Measurements from ENCODE around the gene SLC29A1. TPM values are rescaled to one million over a fixed set of nuclear protein-coding genes. Genes with fewer than 3 reads are reported as not detected.

SLC29A1 gene
- total and polyA plus RNA-seq, 9 of the 15 experiments (the other 6 are each of a cell fraction or from before 2014, with no cell fraction given), result 18.9 to 170 (median 57.7) TPM

- no peak for TF ChIP-seq ZNF408 (CRISPR knock-in tag; IDR thresholded peaks at IDR 0.05; ENCODE audit: low read depth)
- no peak for TF ChIP-seq TSHZ1 (CRISPR knock-in tag; IDR thresholded peaks at IDR 0.05)
- no peak; the same call in 1 of the 2 replicates for TF ChIP-seq TFAP4 (CRISPR knock-in tag; IDR thresholded peaks at IDR 0.05; ENCODE audit: borderline replicate concordance)
- TF ChIP-seq TAF1 (IDR thresholded peaks at IDR 0.05; ENCODE audit: control insufficient read depth, extremely low read depth, insufficient read depth, low read length, severe bottlenecking), result peak; percentile 100
- no peak for TF ChIP-seq ZBTB1 (CRISPR knock-in tag; IDR thresholded peaks at IDR 0.05; ENCODE audit: borderline replicate concordance, low read depth)
- TF ChIP-seq MCM3 (IDR thresholded peaks at IDR 0.05), result no peak
- peak; percentile 78; the same call in 1 of the 2 replicates for TF ChIP-seq THAP12 (CRISPR knock-in tag; IDR thresholded peaks at IDR 0.05)
- 0 out of 2 replicates have a peak, but pooled peaks have one; percentile 36 for TF ChIP-seq KHSRP (IDR thresholded peaks at IDR 0.05)
- no peak for TF ChIP-seq DDX20 (tag; IDR thresholded peaks at IDR 0.05; ENCODE audit: low read depth)
- no peak for TF ChIP-seq RAD51 (IDR thresholded peaks at IDR 0.05; ENCODE audit: borderline replicate concordance, low read depth)
- peak; percentile 100 for TF ChIP-seq BRD4 (IDR thresholded peaks at IDR 0.05)
- TF ChIP-seq E2F1 (CRISPR knock-in tag; IDR thresholded peaks at IDR 0.05), result peak; percentile 90
- TF ChIP-seq GATAD2A (IDR thresholded peaks at IDR 0.05), result 0 out of 2 replicates have a peak, but pooled peaks have one; percentile 30
- peak; percentile 65 for TF ChIP-seq HES1 (IDR thresholded peaks at IDR 0.05; ENCODE audit: low read depth)
- TF ChIP-seq PTRF (tag; IDR thresholded peaks at IDR 0.05), result no peak
- peak in 1 of 2 experiments; percentile 44; a peak in 1 of 4 replicates for TF ChIP-seq RCOR1 (IDR thresholded peaks at IDR 0.05; ENCODE audit: borderline replicate concordance in 1 of 2, low read depth in 2 of 2, low read length in 2 of 2)
- peak in 1 of 2 experiments; percentile 40; a peak in 3 of 4 replicates for TF ChIP-seq TBL1XR1 (IDR thresholded peaks at IDR 0.05; ENCODE audit: low read length in 2 of 2)
- peak; percentile 84; the same call in 1 of the 2 replicates for TF ChIP-seq CGGBP1 (CRISPR knock-in tag; IDR thresholded peaks at IDR 0.05)
- TF ChIP-seq KLF1 (tag; IDR thresholded peaks at IDR 0.05), result no peak; the same call in 1 of the 2 replicates
Observed at GRCh38 chr6:44246663-44247337, 23.4 kb downstream of the SLC29A1 start, which contains the start of gene HSP90AB1 (continued).
